GM23338 (cell line): ENCODE data around the gene NT5M. TPM values are rescaled to one million over a fixed set of nuclear protein-coding genes. Genes with fewer than 3 reads are reported as not detected.

Experiments
- ATAC-seq: fragments of 200-7000 bp; cut with Tn5 transposase; 3 replicates; pipeline ENCODE4 v1.9.1; 2020
- DNase-seq: peaks from one replicate; pipeline ENCODE4 v3.0.0-alpha.2; 2015; ENCODE audit warnings: low spot score
- H2AFZ ChIP-seq: fragments of 200-600 bp; sonication (generic); 2 replicates; pipeline ENCODE4 v1.8.0; 2016; ENCODE audit warnings: antibody characterized with exemption, mild to moderate bottlenecking, moderate library complexity
- H3F3A ChIP-seq: fragments of 200-600 bp; sonication (generic); replicated peaks from 2 replicates; pipeline ENCODE4 v1.8.0; 2017; ENCODE audit warnings: antibody characterized with exemption, mixed run types, low read depth
- H3K27ac ChIP-seq: fragments of 200-600 bp; sonication (generic); 2 replicates; pipeline ENCODE4 v1.6.1; 2016; ENCODE audit warnings: low read depth
- H3K27me3 ChIP-seq: fragments of 200-600 bp; sonication (generic); 2 replicates; pipeline ENCODE4 v1.8.0; 2016; ENCODE audit warnings: mild to moderate bottlenecking, mixed run types, moderate library complexity; ENCODE audit not compliant: insufficient read depth
- H3K36me3 ChIP-seq: fragments of 200-600 bp; sonication (generic); 2 replicates; pipeline ENCODE4 v1.8.0; 2016; ENCODE audit warnings: mild to moderate bottlenecking; ENCODE audit not compliant: insufficient read depth
- H3K4me1 ChIP-seq: fragments of 200-600 bp; sonication (generic); 2 replicates; pipeline ENCODE4 v1.8.0; 2016; ENCODE audit warnings: mild to moderate bottlenecking, moderate library complexity; ENCODE audit not compliant: insufficient read depth
- H3K4me2 ChIP-seq: fragments of 200-600 bp; sonication (generic); 2 replicates; pipeline ENCODE4 v1.7.1; 2017; ENCODE audit warnings: mixed run types
- H3K4me3 ChIP-seq: fragments of 200-600 bp; sonication (generic); 2 replicates; pipeline ENCODE4 v1.6.1; 2016; ENCODE audit warnings: mixed run types
- H3K79me2 ChIP-seq: fragments of 200-600 bp; sonication (generic); replicated peaks from 2 replicates; pipeline ENCODE4 v1.8.0; 2017; ENCODE audit warnings: mild to moderate bottlenecking; ENCODE audit not compliant: insufficient read depth
- H3K9me2 ChIP-seq: fragments of 200-600 bp; sonication (generic); 2 replicates; pipeline ENCODE4 v1.8.0; 2017; ENCODE audit not compliant: insufficient read depth
- H4K20me1 ChIP-seq: fragments of 200-600 bp; sonication (generic); replicated peaks from 2 replicates; pipeline ENCODE4 v1.8.0; 2017; ENCODE audit warnings: mild to moderate bottlenecking; ENCODE audit not compliant: insufficient read depth
- H3K27ac Mint-ChIP-seq: 2 replicates; pipeline ENCODE4 v1.8.0; 2020; ENCODE audit warnings: inconsistent platforms, mild to moderate bottlenecking, moderate library complexity, mixed read lengths
- H3K27me3 Mint-ChIP-seq: 3 replicates; pipeline ENCODE4 v1.8.0; 2022; ENCODE audit warnings: low read depth, mild to moderate bottlenecking, moderate library complexity, mixed read lengths, inconsistent platforms; ENCODE audit not compliant: insufficient read depth, poor library complexity
- H3K36me3 Mint-ChIP-seq: 3 replicates; pipeline ENCODE4 v1.8.0; 2021; ENCODE audit warnings: low read depth, mild to moderate bottlenecking, inconsistent platforms, moderate library complexity, mixed read lengths
- H3K4me1 Mint-ChIP-seq: 3 replicates; pipeline ENCODE4 v1.8.0; 2020; ENCODE audit warnings: mild to moderate bottlenecking, inconsistent platforms, mixed read lengths
- H3K4me3 Mint-ChIP-seq: 3 replicates; pipeline ENCODE4 v1.8.0; 2021; ENCODE audit warnings: moderate library complexity, mild to moderate bottlenecking, inconsistent platforms, mixed read lengths
- H3K9me3 Mint-ChIP-seq: 3 replicates; pipeline ENCODE4 v1.8.0; 2020; ENCODE audit warnings: moderate library complexity, mild to moderate bottlenecking, inconsistent platforms, mixed read lengths
- CREB1 ChIP-seq: fragments of 250-450 bp; sonication (Bioruptor Pico); IDR thresholded peaks from 2 replicates; pipeline ENCODE4 v1.5.0; 2020; ENCODE audit warnings: low read depth, mild to moderate bottlenecking, moderate library complexity
- EZH2 ChIP-seq: fragments of 200-600 bp; sonication (generic); IDR thresholded peaks from one replicate; pipeline ENCODE4 v1.8.0; 2017; ENCODE audit warnings: antibody characterized with exemption, mild to moderate bottlenecking, low read depth; ENCODE audit not compliant: unreplicated experiment
- EZH2phosphoT487 ChIP-seq: fragments of 200-600 bp; sonication (generic); IDR thresholded peaks from one replicate; pipeline ENCODE4 v1.8.1; 2018; ENCODE audit warnings: antibody characterized with exemption; ENCODE audit not compliant: unreplicated experiment
- JUNB ChIP-seq: IDR thresholded peaks from one replicate; pipeline ENCODE4 v1.6.1; 2016; ENCODE audit warnings: antibody characterized with exemption; ENCODE audit not compliant: unreplicated experiment
- NANOG ChIP-seq: IDR thresholded peaks from 2 replicates; pipeline ENCODE4 v1.6.1; 2016; ENCODE audit warnings: antibody characterized with exemption, borderline replicate concordance
- POLR2AphosphoS5 ChIP-seq: IDR thresholded peaks from 2 replicates; pipeline ENCODE4 v1.6.1; 2016; ENCODE audit warnings: antibody characterized with exemption, low read depth
- STAT1 ChIP-seq: IDR thresholded peaks from one replicate; pipeline ENCODE4 v1.6.1; 2016; ENCODE audit warnings: antibody characterized with exemption; ENCODE audit not compliant: unreplicated experiment
- ZNF114 ChIP-seq: fragments of 250-450 bp; sonication (Bioruptor Pico); IDR thresholded peaks from 2 replicates; pipeline ENCODE4 v1.5.0; 2020; ENCODE audit warnings: mild to moderate bottlenecking, moderate library complexity
- ZNF331 ChIP-seq: fragments of 250-450 bp; sonication (Bioruptor Pico); IDR thresholded peaks from 2 replicates; pipeline ENCODE4 v1.5.0; 2020; ENCODE audit warnings: low read depth, mild to moderate bottlenecking, moderate library complexity
- polyA plus RNA-seq: library from polyadenylated mRNA; unstranded; fragments of >200 nt; fragmentation: Nextera tagmentation; extraction: Ambion mirVana; gene quantifications from 2 replicates; pipeline ENCODE4 v1.2.1, GENCODE V29; 2016
- total RNA-seq: library from RNA; depleted of rRNA; stranded (reverse); fragments of >200 nt; shearing (Covaris generic); gene quantifications from 2 replicates; pipeline ENCODE4 v1.2.3, GENCODE V29; 2014
- TF ChIP-seq, protein P1 (sequence below), 2 experiments: fragments of 200-600 bp in 1 of 2; sonication (generic) in 1 of 2; conservative IDR thresholded peaks; 2 replicates each; pipeline versions ENCODE4 v1.5.1 to v1.6.1; 2016 to 2017; ENCODE audit warnings: antibody characterized with exemption in 2 of 2, low read depth in 2 of 2, mild to moderate bottlenecking in 2 of 2, moderate library complexity in 1 of 2
- TF ChIP-seq, protein P2 (sequence below): IDR thresholded peaks from one replicate; pipeline ENCODE4 v1.6.1; 2018; ENCODE audit warnings: antibody characterized with exemption; ENCODE audit not compliant: unreplicated experiment

NT5M gene
- total and polyA plus RNA-seq, 2 experiments from 2014 or later = 6.0 to 10.6 TPM

DNA sequence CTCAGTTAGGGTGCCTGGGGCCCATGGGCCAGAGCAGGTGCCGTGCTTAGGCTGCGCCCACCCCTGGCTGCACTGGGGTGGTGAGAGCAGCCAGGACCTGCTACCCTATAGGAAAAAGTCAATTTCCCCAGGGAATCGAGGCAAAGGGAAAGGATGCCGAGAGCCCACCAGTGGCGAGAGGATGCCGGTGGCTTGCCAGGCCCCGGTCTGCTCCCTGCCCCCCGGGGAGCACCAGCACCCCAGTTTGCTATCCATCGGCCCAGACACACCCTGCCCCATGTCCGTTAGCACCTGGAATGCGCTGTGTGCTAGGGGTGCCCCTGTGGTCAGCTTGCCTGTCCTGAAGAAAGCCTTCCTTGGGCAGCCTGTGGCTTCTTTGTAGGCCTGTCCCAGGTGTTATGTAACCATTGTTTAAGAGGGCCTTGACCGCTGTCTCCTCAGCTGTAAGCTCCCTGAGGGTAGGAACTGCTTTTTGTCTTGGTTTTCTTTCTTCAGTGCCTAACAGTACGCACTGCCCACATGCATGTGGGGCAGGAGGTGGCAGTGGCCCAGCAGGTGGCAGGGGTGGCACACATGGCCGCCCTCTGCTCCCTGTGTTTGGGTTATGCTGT lies 40.8 kb downstream of the NT5M start:
- no peak for DNase-seq
- Histone ChIP-seq H3K4me1 (no peaks in the 10 kb centered on the region), H3K79me2 (no peaks in the 10 kb centered on the region), H3F3A (no peaks in the 10 kb centered on the region), H4K20me1 (no peaks in the 10 kb centered on the region), H3K4me3 (no peak overlapping the region), H3K4me2 (no peak overlapping the region), H2AFZ (no peak overlapping the region), H3K36me3 (no peaks in the 10 kb centered on the region), H3K9me2 (no peaks in the 10 kb centered on the region), H3K27ac (no peak overlapping the region), H3K27me3 (no peaks in the 10 kb centered on the region)
- Mint-ChIP-seq H3K9me3 (no peaks in the 10 kb centered on the region), H3K4me1 (no peaks in the 10 kb centered on the region), H3K27me3 (peaks cover 3% of the 10 kb centered on the region), H3K27ac (no peak overlapping the region), H3K4me3 (no peak overlapping the region), H3K36me3 (no peaks in the 10 kb centered on the region; the same call in 2 of the 3 replicates)
- TF ChIP-seq JUNB (no peak), ZNF331 (CRISPR knock-in tag) (no peak), CREB1 (CRISPR knock-in tag) (no peak), ZNF114 (CRISPR knock-in tag) (no peak), STAT1 (no peak), POLR2AphosphoS5 (no peak), NANOG (no peak), EZH2 (no peak), EZH2phosphoT487 (no peak)
- TF ChIP-seq, protein P1, sequence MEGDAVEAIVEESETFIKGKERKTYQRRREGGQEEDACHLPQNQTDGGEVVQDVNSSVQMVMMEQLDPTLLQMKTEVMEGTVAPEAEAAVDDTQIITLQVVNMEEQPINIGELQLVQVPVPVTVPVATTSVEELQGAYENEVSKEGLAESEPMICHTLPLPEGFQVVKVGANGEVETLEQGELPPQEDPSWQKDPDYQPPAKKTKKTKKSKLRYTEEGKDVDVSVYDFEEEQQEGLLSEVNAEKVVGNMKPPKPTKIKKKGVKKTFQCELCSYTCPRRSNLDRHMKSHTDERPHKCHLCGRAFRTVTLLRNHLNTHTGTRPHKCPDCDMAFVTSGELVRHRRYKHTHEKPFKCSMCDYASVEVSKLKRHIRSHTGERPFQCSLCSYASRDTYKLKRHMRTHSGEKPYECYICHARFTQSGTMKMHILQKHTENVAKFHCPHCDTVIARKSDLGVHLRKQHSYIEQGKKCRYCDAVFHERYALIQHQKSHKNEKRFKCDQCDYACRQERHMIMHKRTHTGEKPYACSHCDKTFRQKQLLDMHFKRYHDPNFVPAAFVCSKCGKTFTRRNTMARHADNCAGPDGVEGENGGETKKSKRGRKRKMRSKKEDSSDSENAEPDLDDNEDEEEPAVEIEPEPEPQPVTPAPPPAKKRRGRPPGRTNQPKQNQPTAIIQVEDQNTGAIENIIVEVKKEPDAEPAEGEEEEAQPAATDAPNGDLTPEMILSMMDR (conservative IDR thresholded peaks at IDR 0.05; ENCODE audit: low read depth in 2 of 2) = no peak
- TF ChIP-seq, protein P2, sequence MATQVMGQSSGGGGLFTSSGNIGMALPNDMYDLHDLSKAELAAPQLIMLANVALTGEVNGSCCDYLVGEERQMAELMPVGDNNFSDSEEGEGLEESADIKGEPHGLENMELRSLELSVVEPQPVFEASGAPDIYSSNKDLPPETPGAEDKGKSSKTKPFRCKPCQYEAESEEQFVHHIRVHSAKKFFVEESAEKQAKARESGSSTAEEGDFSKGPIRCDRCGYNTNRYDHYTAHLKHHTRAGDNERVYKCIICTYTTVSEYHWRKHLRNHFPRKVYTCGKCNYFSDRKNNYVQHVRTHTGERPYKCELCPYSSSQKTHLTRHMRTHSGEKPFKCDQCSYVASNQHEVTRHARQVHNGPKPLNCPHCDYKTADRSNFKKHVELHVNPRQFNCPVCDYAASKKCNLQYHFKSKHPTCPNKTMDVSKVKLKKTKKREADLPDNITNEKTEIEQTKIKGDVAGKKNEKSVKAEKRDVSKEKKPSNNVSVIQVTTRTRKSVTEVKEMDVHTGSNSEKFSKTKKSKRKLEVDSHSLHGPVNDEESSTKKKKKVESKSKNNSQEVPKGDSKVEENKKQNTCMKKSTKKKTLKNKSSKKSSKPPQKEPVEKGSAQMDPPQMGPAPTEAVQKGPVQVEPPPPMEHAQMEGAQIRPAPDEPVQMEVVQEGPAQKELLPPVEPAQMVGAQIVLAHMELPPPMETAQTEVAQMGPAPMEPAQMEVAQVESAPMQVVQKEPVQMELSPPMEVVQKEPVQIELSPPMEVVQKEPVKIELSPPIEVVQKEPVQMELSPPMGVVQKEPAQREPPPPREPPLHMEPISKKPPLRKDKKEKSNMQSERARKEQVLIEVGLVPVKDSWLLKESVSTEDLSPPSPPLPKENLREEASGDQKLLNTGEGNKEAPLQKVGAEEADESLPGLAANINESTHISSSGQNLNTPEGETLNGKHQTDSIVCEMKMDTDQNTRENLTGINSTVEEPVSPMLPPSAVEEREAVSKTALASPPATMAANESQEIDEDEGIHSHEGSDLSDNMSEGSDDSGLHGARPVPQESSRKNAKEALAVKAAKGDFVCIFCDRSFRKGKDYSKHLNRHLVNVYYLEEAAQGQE = no peak
- no peak for ATAC-seq
